ENCODE measurements around the gene SPATA2L. TPM values are rescaled to one million over a fixed set of nuclear protein-coding genes. Genes with fewer than 3 reads are reported as not detected.
"Not testable (repeated sequence)": the region's sequence is repeated elsewhere in the genome, so short reads cannot be mapped to it uniquely, and the experiment has no call there.

The SPATA2L gene
- total RNA-seq, 1 donor: 37.7 TPM

- no peak for DNase-seq (ENCODE audit: low read depth in 2 of 3, low spot score in 2 of 3)
These were observed 8.4 kb upstream of the SPATA2L start for GRCh38 chr16:89709716-89710432.

DNA sequence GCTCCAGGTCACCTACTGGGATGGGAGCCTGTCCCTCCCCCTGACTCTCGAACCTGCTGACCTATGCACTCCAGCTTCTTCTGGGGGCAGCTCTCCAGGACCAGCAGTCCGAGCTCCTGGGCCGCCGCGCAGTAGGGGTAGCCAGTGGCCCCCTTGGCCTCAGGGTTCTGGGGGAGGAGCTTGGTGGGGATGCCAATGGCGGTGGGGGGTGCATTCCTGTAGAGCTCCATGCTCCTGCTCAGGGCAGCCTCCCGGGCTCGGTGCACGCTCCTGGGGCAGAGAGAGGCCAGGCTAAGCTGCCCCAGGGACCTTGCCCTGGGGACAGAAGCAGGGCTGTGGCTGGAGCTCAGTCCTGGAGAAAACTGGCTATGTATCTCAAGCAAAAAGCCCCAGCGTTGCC is 7.7 kb upstream of the SPATA2L start:
- DNase-seq (ENCODE audit: low read depth in 2 of 3, low spot score in 2 of 3): no peak

GRCh38 chr16:89708481-89708931 is 7.0 kb upstream of the SPATA2L start:
- DNase-seq (ENCODE audit: low read depth in 2 of 3, low spot score in 2 of 3): no peak

GRCh38 chr16:89707695-89708094 is 6.2 kb upstream of the SPATA2L start:
- DNase-seq (ENCODE audit: low read depth in 2 of 3, low spot score in 2 of 3): no peak

DNA sequence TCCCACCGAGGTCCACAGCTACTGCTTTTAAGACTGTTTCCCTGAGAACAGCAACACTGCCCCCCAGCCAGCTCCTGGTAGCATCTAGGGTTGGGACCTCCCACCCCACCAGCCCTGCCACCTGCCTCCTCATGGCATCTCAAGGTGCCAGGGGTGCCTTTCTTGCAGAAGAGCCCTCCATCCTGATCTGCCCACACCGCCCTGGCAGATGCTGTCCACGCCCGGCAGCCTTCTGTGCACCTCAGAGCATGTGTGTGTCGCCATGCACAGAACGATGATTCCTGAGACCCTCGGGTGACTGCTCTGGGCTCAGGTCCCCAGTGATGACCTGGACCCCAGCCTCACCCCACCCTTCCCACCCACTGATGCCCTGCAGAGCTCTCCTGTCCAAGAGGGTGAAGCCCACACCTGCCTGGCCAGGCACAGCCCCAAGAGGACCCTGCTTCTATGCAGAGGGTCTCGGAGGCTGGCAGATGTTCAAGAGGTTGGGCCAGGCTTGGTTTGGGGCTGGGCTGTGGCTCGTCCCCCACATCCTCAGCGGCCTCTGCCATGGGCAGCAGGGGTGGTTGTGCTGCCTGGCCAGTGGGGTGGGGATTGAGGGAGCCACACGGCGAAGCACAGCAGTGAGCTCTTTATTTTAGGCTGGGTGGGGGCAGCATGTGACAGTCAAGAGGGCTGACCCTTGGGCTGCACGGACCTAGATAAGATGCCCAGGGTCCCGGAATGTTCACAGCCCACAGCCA is 5.2 kb upstream of the SPATA2L start:
- no peak for DNase-seq (ENCODE audit: low read depth in 2 of 3, low spot score in 2 of 3)

- no peak for DNase-seq (ENCODE audit: low read depth in 2 of 3, low spot score in 2 of 3)
These were observed 3.5 kb upstream of the SPATA2L start for GRCh38 chr16:89705006-89705405.

- no peak for DNase-seq (ENCODE audit: low read depth in 2 of 3, low spot score in 2 of 3)
These were observed 2.8 kb upstream of the SPATA2L start for GRCh38 chr16:89704281-89704680.

GRCh38 chr16:89700649-89701424 is 668 bp downstream of the SPATA2L start:
- peak; percentile 54 to 69 (median 56) for DNase-seq (ENCODE audit: low read depth in 2 of 3, low spot score in 2 of 3)

GRCh38 chr16:89700100-89700648 is 1.3 kb downstream of the SPATA2L start:
- DNase-seq (ENCODE audit: low read depth in 2 of 3, low spot score in 2 of 3): peak; percentile 91 to 97 (median 96)

- DNase-seq (ENCODE audit: low read depth in 2 of 3, low spot score in 2 of 3): not testable (repeated sequence)
These were observed 1.8 kb downstream of the SPATA2L start for GRCh38 chr16:89699629-89700099.

DNA sequence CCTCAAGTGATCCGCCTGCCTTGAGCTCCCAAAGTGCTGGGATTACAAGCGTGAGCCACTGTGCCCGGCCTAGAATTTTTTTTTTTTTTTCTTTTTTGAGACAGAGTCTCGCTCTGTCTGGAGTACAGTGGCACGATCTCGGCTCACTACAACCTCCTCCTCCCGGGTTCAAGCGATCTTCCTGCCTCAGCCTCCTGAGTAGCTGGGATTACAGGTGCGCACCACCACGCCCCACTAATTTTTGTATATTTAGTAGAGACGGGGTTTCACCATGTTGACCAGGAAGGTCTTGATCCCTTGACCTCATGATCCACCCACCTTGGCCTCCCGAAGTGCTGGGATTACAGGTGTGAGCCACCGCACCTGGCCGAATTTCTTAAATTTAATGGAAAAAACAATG is 2.8 kb downstream of the SPATA2L start:
- not testable (repeated sequence) for DNase-seq (ENCODE audit: low read depth in 2 of 3, low spot score in 2 of 3)

DNA sequence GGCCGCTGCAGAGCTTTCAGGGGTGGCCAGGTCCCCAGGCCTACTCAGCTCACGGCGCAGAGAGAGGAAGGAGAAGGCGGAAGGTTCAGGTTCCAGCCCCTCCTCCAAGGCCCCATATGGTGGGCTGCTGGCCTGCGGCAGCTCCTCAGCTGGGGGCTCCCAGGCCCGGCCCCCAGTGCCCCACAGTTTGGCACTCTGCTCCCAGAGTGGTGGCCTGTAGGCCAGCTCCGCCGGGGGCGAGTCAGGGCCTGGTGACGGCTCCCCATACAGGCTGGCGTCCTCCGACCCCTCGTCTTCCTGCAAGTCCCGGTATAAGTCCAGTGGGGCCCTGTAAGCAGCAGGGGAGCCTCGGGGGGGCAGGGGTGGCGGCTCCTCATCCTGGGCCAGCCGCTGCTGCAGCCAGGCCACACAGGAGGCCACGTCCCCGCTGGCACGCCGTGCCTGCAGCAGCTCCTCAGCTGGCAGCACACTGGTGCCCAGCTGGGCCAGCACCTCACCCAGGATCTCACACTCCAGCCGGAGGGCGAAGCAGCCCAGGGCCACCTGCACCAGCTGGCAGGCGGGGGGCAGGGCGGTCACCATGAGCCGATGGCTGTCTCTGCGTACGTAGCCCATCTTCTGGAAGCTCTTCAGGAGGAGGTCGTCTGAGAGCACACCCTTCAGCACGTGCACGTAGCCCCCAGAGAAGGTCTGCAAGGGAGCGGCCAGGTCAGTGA is 3.7 kb downstream of the SPATA2L start:
- DNase-seq (ENCODE audit: low read depth in 2 of 3, low spot score in 2 of 3): no peak

GRCh38 chr16:89697161-89697615 is 4.3 kb downstream of the SPATA2L start:
- DNase-seq (ENCODE audit: low read depth in 2 of 3, low spot score in 2 of 3): no peak

DNA sequence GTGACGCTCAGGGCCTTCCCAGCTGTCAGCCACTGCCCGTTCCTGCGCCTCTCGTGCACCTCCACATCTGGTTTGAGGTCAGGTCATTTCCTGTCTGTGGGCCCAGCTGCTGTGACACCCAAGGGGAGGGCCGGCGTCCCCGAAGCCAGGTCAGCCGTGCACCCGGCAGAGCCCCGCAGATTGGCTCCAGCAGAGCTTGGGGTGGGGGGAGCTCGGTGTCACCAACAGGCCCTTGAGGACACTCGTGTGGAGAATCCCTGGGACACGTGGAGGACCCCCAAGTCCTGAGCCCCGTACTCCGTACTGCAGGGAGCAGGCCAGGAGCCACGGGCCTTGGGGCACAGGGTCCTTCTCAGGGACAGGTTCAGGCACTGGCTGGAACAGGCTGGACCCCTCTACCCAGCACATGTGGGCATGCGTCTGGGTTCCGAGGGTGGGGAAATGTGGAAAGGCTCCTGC is 4.8 kb downstream of the SPATA2L start:
- DNase-seq (ENCODE audit: low read depth in 2 of 3, low spot score in 2 of 3): peak in 1 of 3 donors; percentile 70

- no peak for DNase-seq (ENCODE audit: low read depth in 2 of 3, low spot score in 2 of 3)
These were observed 5.4 kb downstream of the SPATA2L start for GRCh38 chr16:89695875-89696669.

GRCh38 chr16:89695086-89695874 is 6.2 kb downstream of the SPATA2L start:
- DNase-seq (ENCODE audit: low read depth in 2 of 3, low spot score in 2 of 3): no peak

- not testable (repeated sequence) for DNase-seq (ENCODE audit: low read depth in 2 of 3, low spot score in 2 of 3)
These were observed 6.8 kb downstream of the SPATA2L start for GRCh38 chr16:89694784-89695085.

GRCh38 chr16:89693931-89694783 is 7.3 kb downstream of the SPATA2L start:
- no peak for DNase-seq (ENCODE audit: low read depth in 2 of 3, low spot score in 2 of 3)
